HepG2 (cell line): ENCODE data around the gene ZNF584. TPM values are rescaled to one million over a fixed set of nuclear protein-coding genes. Genes with fewer than 3 reads are reported as not detected.

Experiments
- BRF2 ChIP-seq: sonication (generic); formaldehyde crosslinking; IDR thresholded peaks from 2 replicates; pipeline ENCODE4 v1.8.1; 2022; ENCODE audit warnings: mild to moderate bottlenecking, missing genetic modification reagents
- CEBPG ChIP-seq: IDR thresholded peaks from 2 replicates; pipeline ENCODE4 v1.6.1; 2016
- FOXK2 ChIP-seq: fragments of 450-650 bp; IDR thresholded peaks from 2 replicates; pipeline ENCODE4 v1.6.1; 2016
- HOXA7 ChIP-seq: sonication (generic); formaldehyde crosslinking; IDR thresholded peaks from 2 replicates; pipeline ENCODE4 v1.8.1; 2022; ENCODE audit warnings: mild to moderate bottlenecking, missing genetic modification reagents, moderate library complexity
- MAFK ChIP-seq, 2 experiments: IDR thresholded peaks in 1 of 2; conservative IDR thresholded peaks in 1 of 2; 2 replicates each; pipeline ENCODE4 v1.6.1; 2011; ENCODE audit warnings: improper control_type of control experiment in 2 of 2, low read length in 2 of 2
- MIXL1 ChIP-seq: IDR thresholded peaks from 2 replicates; pipeline ENCODE4 v1.6.1; 2016
- MTF2 ChIP-seq: sonication (generic); formaldehyde crosslinking; IDR thresholded peaks from 2 replicates; pipeline ENCODE4 v1.5.0; 2020; ENCODE audit warnings: missing genetic modification reagents, borderline replicate concordance
- NFAT5 ChIP-seq: sonication (generic); formaldehyde crosslinking; IDR thresholded peaks from 2 replicates; pipeline ENCODE4 v1.4.0; 2020; ENCODE audit warnings: missing genetic modification reagents
- NKX3-1 ChIP-seq: sonication (generic); formaldehyde crosslinking; IDR thresholded peaks from 2 replicates; pipeline ENCODE4 v1.5.0; 2020; ENCODE audit warnings: missing genetic modification reagents
- ONECUT2 ChIP-seq: sonication (generic); formaldehyde crosslinking; IDR thresholded peaks from 2 replicates; pipeline ENCODE4 v1.4.0; 2020; ENCODE audit warnings: missing genetic modification reagents
- PHF8 ChIP-seq: sonication (generic); formaldehyde crosslinking; IDR thresholded peaks from 2 replicates; pipeline ENCODE4 v1.5.0; 2020; ENCODE audit warnings: missing genetic modification reagents
- RARG ChIP-seq: sonication (generic); formaldehyde crosslinking; IDR thresholded peaks from 2 replicates; pipeline ENCODE4 v1.4.0; 2020; ENCODE audit warnings: low read depth, mild to moderate bottlenecking, missing genetic modification reagents
- SAFB2 ChIP-seq: sonication (generic); formaldehyde crosslinking; IDR thresholded peaks from 2 replicates; pipeline ENCODE4 v1.5.1; 2020; ENCODE audit warnings: missing genetic modification reagents, low read depth, mild to moderate bottlenecking, borderline replicate concordance
- SATB2 ChIP-seq: sonication (generic); formaldehyde crosslinking; IDR thresholded peaks from 2 replicates; pipeline ENCODE4 v1.5.0; 2020; ENCODE audit warnings: missing genetic modification reagents
- SOX13 ChIP-seq, 3 experiments: fragments of 450-650 bp in 1 of 3; sonication (generic) in 1 of 3; formaldehyde crosslinking in 1 of 3; IDR thresholded peaks in 2 of 3; conservative IDR thresholded peaks in 1 of 3; 2 replicates each; pipeline versions ENCODE4 v1.5.0 to v1.6.1; 2016 to 2020; ENCODE audit warnings: antibody characterized with exemption in 1 of 3, mild to moderate bottlenecking in 1 of 3, missing compliant biosample characterization in 1 of 3, missing genetic modification reagents in 1 of 3, moderate library complexity in 1 of 3
- THRA ChIP-seq: sonication (generic); formaldehyde crosslinking; IDR thresholded peaks from 2 replicates; pipeline ENCODE4 v1.4.0; 2020; ENCODE audit warnings: missing genetic modification reagents, borderline replicate concordance
- ZBTB44 ChIP-seq: sonication (generic); formaldehyde crosslinking; IDR thresholded peaks from 2 replicates; pipeline ENCODE4 v1.4.0; 2020; ENCODE audit warnings: missing genetic modification reagents
- ZFP62 ChIP-seq: sonication (generic); formaldehyde crosslinking; IDR thresholded peaks from 2 replicates; pipeline ENCODE4 v1.4.0; 2020; ENCODE audit warnings: missing genetic modification reagents
- ZNF547 ChIP-seq: sonication (generic); formaldehyde crosslinking; IDR thresholded peaks from 2 replicates; pipeline ENCODE4 v1.5.1; 2020; ENCODE audit warnings: mild to moderate bottlenecking, missing genetic modification reagents
- ZNF761 ChIP-seq: sonication (generic); formaldehyde crosslinking; conservative IDR thresholded peaks from 2 replicates; pipeline ENCODE4 v1.4.0; 2020; ENCODE audit warnings: mild to moderate bottlenecking, missing genetic modification reagents
- ZNF788 ChIP-seq: sonication (generic); formaldehyde crosslinking; IDR thresholded peaks from 2 replicates; pipeline ENCODE4 v1.5.0; 2020; ENCODE audit warnings: mild to moderate bottlenecking, missing genetic modification reagents, borderline replicate concordance
- polyA plus RNA-seq, 8 experiments: library from polyadenylated mRNA; depleted of rRNA in 3 of 8; stranded (reverse) in 7 of 8; unstranded in 1 of 8; fragments of >200 nt; fragmentation: Illumina TruSeq in 4 of 8; extraction: Trizol in 4 of 8; gene quantifications; 2 replicates each; pipeline versions ENCODE4 v1.2.1 to v1.2.3, GENCODE V29; 2011 to 2016; ENCODE audit warnings: low read depth in 4 of 8, missing spikeins in 1 of 8, mixed read lengths in 1 of 8; ENCODE audit not compliant: insufficient read depth in 1 of 8
- total RNA-seq, 5 experiments: library from RNA; depleted of rRNA; stranded (reverse); fragments of >200 nt; fragmentation: Illumina TruSeq; extraction: Trizol; gene quantifications; 2 replicates each; pipeline ENCODE4 v1.2.3, GENCODE V29; 2016; ENCODE audit warnings: low read depth in 1 of 5

Gene ZNF584
- total and polyA plus RNA-seq, 2 of the 13 experiments (the other 11 are each of a cell fraction or from before 2014, with no cell fraction given), result 2.4 to 7.0 TPM

GRCh38 chr19:58466760-58467589 is 58.5 kb downstream of the ZNF584 start, which contains the start of gene ZNF324 (continued):
- no peak for TF ChIP-seq NFAT5
- TF ChIP-seq NKX3-1 (CRISPR knock-in tag), result no peak
- TF ChIP-seq FOXK2, result peak; percentile 90
- TF ChIP-seq THRA (CRISPR knock-in tag), result no peak; the same call in 1 of the 2 replicates
- TF ChIP-seq ZBTB44, result no peak
- TF ChIP-seq BRF2 (CRISPR knock-in tag), result no peak
- peak; percentile 61; the same call in 1 of the 2 replicates for TF ChIP-seq ZNF788 (CRISPR knock-in tag)
- no peak for TF ChIP-seq HOXA7 (CRISPR knock-in tag)
- peak; percentile 59; the same call in 1 of the 2 replicates for TF ChIP-seq PHF8 (CRISPR knock-in tag)
- no peak for TF ChIP-seq SAFB2 (CRISPR knock-in tag)
- no peak; the same call in 1 of the 2 replicates for TF ChIP-seq ZNF761 (CRISPR knock-in tag)
- TF ChIP-seq MIXL1 (CRISPR knock-in tag), result no peak
- no peak for TF ChIP-seq ZNF547 (CRISPR knock-in tag)
- TF ChIP-seq MTF2 (CRISPR knock-in tag), result no peak
- no peak for TF ChIP-seq SOX13 (IDR thresholded peaks at IDR 0.05)
- no peak; a peak in 1 of 4 replicates for TF ChIP-seq SOX13 (CRISPR knock-in tag; conservative IDR thresholded peaks at IDR 0.05 in 1 of 2, IDR thresholded peaks at IDR 0.05 in 1 of 2)
- TF ChIP-seq SATB2 (CRISPR knock-in tag), result no peak
- no peak for TF ChIP-seq ZFP62
- no peak for TF ChIP-seq RARG (CRISPR knock-in tag)
- TF ChIP-seq MAFK (conservative IDR thresholded peaks at IDR 0.05 in 1 of 2, IDR thresholded peaks at IDR 0.05 in 1 of 2; ENCODE audit: low read length in 2 of 2), result no peak
- no peak for TF ChIP-seq ONECUT2 (CRISPR knock-in tag)
- TF ChIP-seq CEBPG (CRISPR knock-in tag), result no peak
